Esophagus squamous epithelium (tissue), 4 donors: Measurements from ENCODE around the gene CTNNB1.

ENCODE experiments used
- CTCF ChIP-seq, 6 experiments: fragments of 450-650 bp in 4 of 6; fragments of 200-600 bp in 2 of 6; sonication (generic) in 2 of 6; IDR thresholded peaks; one replicate each; pipeline ENCODE4 v1.5.1; 2016 to 2019; ENCODE audit warnings: antibody characterized with exemption in 6 of 6, mild to moderate bottlenecking in 4 of 6, moderate library complexity in 4 of 6
- POLR2A ChIP-seq, 4 donors: fragments of 450-650 bp; IDR thresholded peaks; one replicate each; pipeline ENCODE4 v1.6.1; 2017; ENCODE audit warnings: antibody characterized with exemption in 4 of 4, mild to moderate bottlenecking in 4 of 4, moderate library complexity in 3 of 4

GRCh38 chr3:41260063-41260450, 60.8 kb downstream of the CTNNB1 start:
- TF ChIP-seq CTCF (IDR thresholded peaks at IDR 0.05) = no peak
- no peak for TF ChIP-seq POLR2A (IDR thresholded peaks at IDR 0.05)
